ENCODE results near the gene ALOX5AP.

The ALOX5AP gene

DNA sequence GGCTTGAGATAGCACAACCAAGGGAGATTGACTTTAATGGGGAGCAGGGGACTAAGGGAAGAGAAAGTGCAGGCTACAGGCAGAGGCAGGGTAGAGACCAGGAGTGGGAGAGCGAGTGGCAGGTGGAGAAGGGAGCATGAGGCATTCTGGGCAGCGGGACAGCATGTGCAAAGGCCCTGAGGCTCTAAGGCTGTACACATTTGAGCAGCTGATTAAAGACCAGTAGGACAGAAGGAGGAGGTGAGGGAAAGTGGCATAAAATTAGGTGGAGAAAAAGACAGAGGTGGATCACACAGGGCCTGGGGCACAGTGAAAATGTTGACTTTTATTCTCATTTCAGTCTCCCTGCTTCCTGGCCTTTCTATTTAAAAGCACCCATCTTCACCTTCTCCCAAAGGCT lies 74.4 kb downstream of the ALOX5AP start:
- no peak overlapping the region for H3K4me3 ChIP-seq (ENCODE audit: low read length in 2 of 2)
- no peaks in the 10 kb centered on the region for H3K36me3 ChIP-seq (ENCODE audit: control insufficient read depth in 2 of 2, insufficient read depth in 2 of 2, low read length in 2 of 2)
- peaks cover 4% of the 10 kb centered on the region for H3K4me1 ChIP-seq (ENCODE audit: control insufficient read depth, insufficient read depth, low read length)
- H3K9ac ChIP-seq (ENCODE audit: low read length in 2 of 2) = no peak overlapping the region
- no peaks in the 10 kb centered on the region for H3K9me3 ChIP-seq (ENCODE audit: control insufficient read depth in 2 of 2, low read length in 2 of 2)
- no peaks in the 10 kb centered on the region for H3K27me3 ChIP-seq (ENCODE audit: control insufficient read depth in 1 of 2, insufficient read depth in 2 of 2, low read length in 2 of 2)
- no peak overlapping the region for H3K27ac ChIP-seq (ENCODE audit: low read length)

DNA sequence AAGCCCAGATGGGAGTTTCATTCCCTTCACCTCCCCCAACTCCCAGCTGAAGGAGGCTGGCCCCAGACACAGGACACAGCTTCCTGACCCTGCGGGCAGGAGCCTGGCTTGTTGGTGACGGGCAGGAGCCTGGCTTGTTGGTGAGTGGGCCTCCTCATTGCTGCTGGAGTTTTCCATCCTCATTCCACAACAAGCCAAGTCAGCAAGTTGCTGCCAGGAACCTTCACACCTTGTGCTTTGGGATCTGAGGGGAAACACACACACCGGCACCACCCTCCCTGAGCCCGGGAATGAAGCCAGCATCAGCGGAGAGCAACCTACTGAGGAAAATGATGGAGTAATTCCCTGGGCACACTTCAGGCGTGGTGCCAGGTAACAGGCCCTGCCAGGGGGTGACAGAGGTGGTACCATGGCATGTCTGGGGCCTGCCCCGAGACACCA lies 74.9 kb downstream of the ALOX5AP start:
- H3K36me3 ChIP-seq (ENCODE audit: control insufficient read depth in 2 of 2, insufficient read depth in 2 of 2, low read length in 2 of 2) = no peaks in the 10 kb centered on the region
- no peaks in the 10 kb centered on the region for H3K9me3 ChIP-seq (ENCODE audit: control insufficient read depth in 2 of 2, low read length in 2 of 2)
- H3K4me1 ChIP-seq (ENCODE audit: control insufficient read depth, insufficient read depth, low read length) = peaks cover 4% of the 10 kb centered on the region
- no peak overlapping the region for H3K4me3 ChIP-seq (ENCODE audit: low read length in 2 of 2)
- no peaks in the 10 kb centered on the region for H3K27me3 ChIP-seq (ENCODE audit: control insufficient read depth in 1 of 2, insufficient read depth in 2 of 2, low read length in 2 of 2)
- H3K9ac ChIP-seq (ENCODE audit: low read length in 2 of 2) = no peak overlapping the region
- H3K27ac ChIP-seq (ENCODE audit: low read length) = no peak overlapping the region

DNA sequence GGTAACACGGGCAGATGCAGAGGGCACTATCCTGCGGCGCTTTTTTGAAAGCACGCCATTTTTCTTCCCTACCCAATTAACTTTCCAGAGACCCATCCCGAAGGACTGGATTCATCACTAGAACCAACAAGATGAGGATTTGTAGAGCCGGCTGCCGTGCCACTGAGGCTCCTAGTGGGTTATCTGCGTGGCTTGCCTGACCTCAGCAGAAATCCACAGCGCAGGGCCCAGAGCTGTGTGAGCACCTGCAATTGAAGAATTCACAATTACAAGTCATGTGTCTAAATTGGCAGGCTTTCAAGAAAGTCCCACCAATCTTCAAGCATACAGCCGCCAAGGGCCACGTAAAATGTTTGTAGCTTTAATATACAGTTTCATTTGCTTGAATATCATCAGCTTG lies 75.5 kb downstream of the ALOX5AP start:
- H3K27ac ChIP-seq (ENCODE audit: low read length) = no peak overlapping the region
- H3K4me1 ChIP-seq (ENCODE audit: control insufficient read depth, insufficient read depth, low read length) = peaks cover under 1% of the 10 kb centered on the region
- no peaks in the 10 kb centered on the region for H3K36me3 ChIP-seq (ENCODE audit: control insufficient read depth in 2 of 2, insufficient read depth in 2 of 2, low read length in 2 of 2)
- no peaks in the 10 kb centered on the region for H3K9me3 ChIP-seq (ENCODE audit: control insufficient read depth in 2 of 2, low read length in 2 of 2)
- H3K4me3 ChIP-seq (ENCODE audit: low read length in 2 of 2) = no peak overlapping the region
- H3K27me3 ChIP-seq (ENCODE audit: control insufficient read depth in 1 of 2, insufficient read depth in 2 of 2, low read length in 2 of 2) = no peaks in the 10 kb centered on the region
- no peak overlapping the region for H3K9ac ChIP-seq (ENCODE audit: low read length in 2 of 2)

All from stomach smooth muscle (tissue), 2 donors.